GOT3 (cell line): Measurements from ENCODE around the gene MYMX.
"Not testable (repeated sequence)": the region's sequence is repeated elsewhere in the genome, so short reads cannot be mapped to it uniquely, and the experiment has no call there.

Experiments used
- DNase-seq: peaks from one replicate; lab custom pipeline; 2025; ENCODE audit warnings: mixed read lengths; lab: John Stamatoyannopoulos, UW

Gene MYMX

GRCh38 chr6:44186635-44187025 is 30.1 kb upstream of the MYMX start:
- DNase-seq, result no peak

GRCh38 chr6:44188819-44189218 is 27.9 kb upstream of the MYMX start:
- no peak for DNase-seq

GRCh38 chr6:44189257-44189656 is 27.5 kb upstream of the MYMX start:
- no peak for DNase-seq

- no peak for DNase-seq
Measured at GRCh38 chr6:44190715-44191114, 26.0 kb upstream of the MYMX start.

- no peak for DNase-seq
Measured at GRCh38 chr6:44192428-44193041, 24.2 kb upstream of the MYMX start.

GRCh38 chr6:44193307-44193910 is 23.3 kb upstream of the MYMX start:
- DNase-seq, result no peak

- no peak for DNase-seq
Measured at GRCh38 chr6:44194326-44194725, 22.4 kb upstream of the MYMX start.

- DNase-seq, result not testable (repeated sequence)
Measured at GRCh38 chr6:44196351-44196750, 20.4 kb upstream of the MYMX start.

- no peak for DNase-seq
Measured at GRCh38 chr6:44198684-44199083, 18.0 kb upstream of the MYMX start.

GRCh38 chr6:44199883-44200282 is 16.8 kb upstream of the MYMX start:
- no peak for DNase-seq

GRCh38 chr6:44201200-44201599 is 15.5 kb upstream of the MYMX start:
- no peak for DNase-seq

- DNase-seq, result no peak
Measured at GRCh38 chr6:44201638-44202303, 15.0 kb upstream of the MYMX start.

- DNase-seq, result no peak
Measured at GRCh38 chr6:44202332-44202971, 14.3 kb upstream of the MYMX start.

GRCh38 chr6:44202972-44203750 is 13.6 kb upstream of the MYMX start:
- no peak for DNase-seq

GRCh38 chr6:44203955-44204354 is 12.8 kb upstream of the MYMX start:
- DNase-seq, result no peak

GRCh38 chr6:44207966-44208365 is 8.8 kb upstream of the MYMX start:
- no peak for DNase-seq

GRCh38 chr6:44211284-44211683 is 5.4 kb upstream of the MYMX start:
- no peak for DNase-seq

- no peak for DNase-seq
Measured at GRCh38 chr6:44214307-44214706, 2.4 kb upstream of the MYMX start.

- DNase-seq, result no peak
Measured at GRCh38 chr6:44217332-44218143, 812 bp downstream of the MYMX start.

- no peak for DNase-seq
Measured at GRCh38 chr6:44219053-44219814, 2.5 kb downstream of the MYMX start.
